ENCODE data around the gene TMEM14C. TPM values are rescaled to one million over a fixed set of nuclear protein-coding genes. Genes with fewer than 3 reads are reported as not detected.

TMEM14C gene
- polyA plus RNA-seq, 1 donor from 2014 or later = 124 TPM

DNA sequence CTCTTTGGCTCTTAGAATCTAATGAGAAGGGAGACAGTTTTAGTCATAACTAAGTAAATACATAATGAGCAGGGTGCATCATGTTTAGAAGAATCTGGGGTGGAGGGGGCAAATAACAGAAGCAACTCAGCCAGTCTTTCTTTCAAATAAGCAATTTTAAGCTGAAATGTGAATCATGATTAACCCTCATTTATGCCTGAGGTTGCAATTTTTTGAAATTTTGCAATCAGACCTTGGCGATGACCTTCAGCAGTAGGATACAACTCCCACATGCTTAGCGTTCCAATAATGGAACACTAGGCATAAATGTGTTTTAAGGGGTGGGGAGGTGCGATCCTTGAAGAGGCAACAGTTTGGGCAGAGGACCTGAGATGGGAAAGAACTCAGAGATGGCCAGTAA lies 55.4 kb downstream of the TMEM14C start:
- Histone ChIP-seq H3F3A (ENCODE audit: insufficient read depth, low read length, poor library complexity, severe bottlenecking) (no peaks in the 10 kb centered on the region), H3K36me3 (ENCODE audit: insufficient read depth, low read length) (no peaks in the 10 kb centered on the region), H3K9ac (ENCODE audit: low read length) (no peak overlapping the region), H3K9me2 (ENCODE audit: insufficient read depth, low read length) (no peaks in the 10 kb centered on the region), H3K4me2 (ENCODE audit: low read length) (no peak overlapping the region), H3K27ac (ENCODE audit: low read length) (no peak overlapping the region), H3K4me3 (ENCODE audit: low read length) (no peak overlapping the region), H4K20me1 (ENCODE audit: insufficient read depth) (no peaks in the 10 kb centered on the region), H3K9me3 (ENCODE audit: low read length) (no peaks in the 10 kb centered on the region), H2AFZ (ENCODE audit: low read depth, low read length) (no peak overlapping the region), H3K79me2 (replicated peaks; ENCODE audit: insufficient read depth, low read length) (no peaks in the 10 kb centered on the region), H3K27me3 (ENCODE audit: insufficient read depth, low read depth, low read length) (no peaks in the 10 kb centered on the region)
- TF ChIP-seq MXI1 (conservative IDR thresholded peaks at IDR 0.05; ENCODE audit: poor library complexity, severe bottlenecking) = no peak
- TF ChIP-seq POLR2AphosphoS5 (IDR thresholded peaks at IDR 0.05) = no peak
- no peak for TF ChIP-seq RAD21 (conservative IDR thresholded peaks at IDR 0.05)
- TF ChIP-seq SMC3 (conservative IDR thresholded peaks at IDR 0.05; ENCODE audit: poor library complexity) = no peak

DNA sequence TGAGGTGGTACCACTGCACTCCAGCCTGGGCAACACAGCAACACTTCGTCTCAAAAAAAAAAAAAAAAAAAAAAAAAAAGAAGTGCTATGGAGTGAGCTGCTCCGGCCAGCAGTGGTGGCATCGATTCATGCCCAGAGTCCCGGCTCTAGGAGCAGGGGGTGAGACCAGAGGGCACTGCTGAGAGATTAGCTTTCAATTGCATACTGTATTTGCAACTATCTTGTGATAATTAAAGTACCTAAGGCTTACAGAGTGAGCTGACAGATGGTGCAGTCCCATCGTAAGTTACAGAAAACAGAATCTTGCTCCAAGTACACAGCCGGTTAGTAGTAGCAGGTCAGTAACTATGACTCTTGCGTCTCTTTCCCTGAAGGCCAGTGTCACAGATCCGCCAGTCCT lies 56.2 kb downstream of the TMEM14C start:
- H3K36me3 ChIP-seq (ENCODE audit: insufficient read depth, low read length) = no peaks in the 10 kb centered on the region
- no peak overlapping the region for H3K27ac ChIP-seq (ENCODE audit: low read length)
- no peaks in the 10 kb centered on the region for H4K20me1 ChIP-seq (ENCODE audit: insufficient read depth)
- H3K4me2 ChIP-seq (ENCODE audit: low read length) = no peak overlapping the region
- no peak overlapping the region for H2AFZ ChIP-seq (ENCODE audit: low read depth, low read length)
- no peaks in the 10 kb centered on the region for H3K79me2 ChIP-seq (replicated peaks; ENCODE audit: insufficient read depth, low read length)
- H3K9ac ChIP-seq (ENCODE audit: low read length) = no peak overlapping the region
- no peak overlapping the region for H3K4me3 ChIP-seq (ENCODE audit: low read length)
- no peaks in the 10 kb centered on the region for H3K27me3 ChIP-seq (ENCODE audit: insufficient read depth, low read depth, low read length)
- no peaks in the 10 kb centered on the region for H3K9me2 ChIP-seq (ENCODE audit: insufficient read depth, low read length)
- H3F3A ChIP-seq (ENCODE audit: insufficient read depth, low read length, poor library complexity, severe bottlenecking) = no peaks in the 10 kb centered on the region
- no peak for TF ChIP-seq EZH2 (IDR thresholded peaks at IDR 0.05; ENCODE audit: borderline replicate concordance, insufficient read depth, low read length, poor library complexity, severe bottlenecking)
- TF ChIP-seq SMC3 (conservative IDR thresholded peaks at IDR 0.05; ENCODE audit: poor library complexity) = no peak
- no peak for TF ChIP-seq EP300 (conservative IDR thresholded peaks at IDR 0.05; ENCODE audit: poor library complexity, severe bottlenecking)
- H3K9me3 ChIP-seq (ENCODE audit: low read length) = no peaks in the 10 kb centered on the region

Small RNAs within 50 kb of the gene (small RNA-seq; reads per million reads assigned to genes)
- 0 to 1.2 (median 0) reads per million in 3 experiments for gene RF00019
- gene RNA5SP203 = 0 reads per million in 3 experiments

Other genes with a start within 250 kb of the TMEM14C start
- 9.4 and 16.3 TPM in 2 replicates for gene GCNT2, start 201.7 kb upstream of the TMEM14C start, polyA plus RNA-seq
- gene C6orf52, start 28.5 kb upstream of the TMEM14C start, polyA plus RNA-seq = 5.7 and 9.4 TPM in 2 replicates
- 30.4 and 33.1 TPM in 2 replicates for gene PAK1IP1, start 28.1 kb upstream of the TMEM14C start, polyA plus RNA-seq
- gene TMEM14B, start 24.7 kb downstream of the TMEM14C start, polyA plus RNA-seq = 149 and 182 TPM in 2 replicates
- gene MAK, start 115.5 kb downstream of the TMEM14C start, polyA plus RNA-seq = not detected in 2 replicates
- not detected in 2 replicates for gene GCM2, start 159.0 kb downstream of the TMEM14C start, polyA plus RNA-seq
- 9.2 and 9.4 TPM in 2 replicates for gene SYCP2L, start 164.0 kb downstream of the TMEM14C start, polyA plus RNA-seq

All from neural cell (in vitro differentiated cells).